OCI-LY1 (cell line): Measurements from ENCODE around the gene EIF2AK2.

Experiments used
- EZH2 ChIP-seq: fragments of 200-600 bp; sonication (generic), shearing (Covaris generic); IDR thresholded peaks from 2 replicates; pipeline ENCODE4 v1.8.0; 2017; ENCODE audit warnings: borderline replicate concordance, mixed run types, mild to moderate bottlenecking, antibody characterized with exemption, low read length, moderate library complexity, mixed read lengths
- TF ChIP-seq, protein P1 (sequence below): fragments of 200-600 bp; sonication (generic), shearing (Covaris generic); IDR thresholded peaks from 2 replicates; pipeline ENCODE4 v1.5.1; 2017; ENCODE audit warnings: mild to moderate bottlenecking, antibody characterized with exemption, low read length, moderate library complexity, mixed read lengths

DNA sequence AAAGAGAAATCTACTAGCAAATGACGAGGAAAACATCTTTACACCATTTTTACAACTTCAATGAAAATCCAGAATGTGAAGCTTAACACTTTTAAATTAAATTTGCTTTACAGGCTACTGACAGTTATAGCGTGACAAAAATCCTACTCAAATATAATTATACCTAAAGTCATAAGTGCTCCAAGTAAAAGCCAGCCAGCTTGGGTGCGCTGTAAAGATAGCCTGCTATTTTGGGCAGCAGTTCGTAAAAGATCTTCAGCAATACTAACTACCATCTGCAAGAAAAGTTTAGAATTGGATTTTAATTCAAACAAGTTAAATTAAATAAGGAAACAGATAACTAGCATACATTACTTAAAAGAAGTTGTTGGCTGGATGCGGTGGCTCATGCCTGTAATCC lies 95.0 kb downstream of the EIF2AK2 start:
- no peak for TF ChIP-seq EZH2
- TF ChIP-seq, protein P1, sequence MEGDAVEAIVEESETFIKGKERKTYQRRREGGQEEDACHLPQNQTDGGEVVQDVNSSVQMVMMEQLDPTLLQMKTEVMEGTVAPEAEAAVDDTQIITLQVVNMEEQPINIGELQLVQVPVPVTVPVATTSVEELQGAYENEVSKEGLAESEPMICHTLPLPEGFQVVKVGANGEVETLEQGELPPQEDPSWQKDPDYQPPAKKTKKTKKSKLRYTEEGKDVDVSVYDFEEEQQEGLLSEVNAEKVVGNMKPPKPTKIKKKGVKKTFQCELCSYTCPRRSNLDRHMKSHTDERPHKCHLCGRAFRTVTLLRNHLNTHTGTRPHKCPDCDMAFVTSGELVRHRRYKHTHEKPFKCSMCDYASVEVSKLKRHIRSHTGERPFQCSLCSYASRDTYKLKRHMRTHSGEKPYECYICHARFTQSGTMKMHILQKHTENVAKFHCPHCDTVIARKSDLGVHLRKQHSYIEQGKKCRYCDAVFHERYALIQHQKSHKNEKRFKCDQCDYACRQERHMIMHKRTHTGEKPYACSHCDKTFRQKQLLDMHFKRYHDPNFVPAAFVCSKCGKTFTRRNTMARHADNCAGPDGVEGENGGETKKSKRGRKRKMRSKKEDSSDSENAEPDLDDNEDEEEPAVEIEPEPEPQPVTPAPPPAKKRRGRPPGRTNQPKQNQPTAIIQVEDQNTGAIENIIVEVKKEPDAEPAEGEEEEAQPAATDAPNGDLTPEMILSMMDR: no peak
